Measurements from ENCODE around the gene NOTCH3. TPM values are rescaled to one million over a fixed set of nuclear protein-coding genes. Genes with fewer than 3 reads are reported as not detected.
A peak's percentile ranks its signal among the peaks of the same experiment; 100 is the strongest.

Gene NOTCH3
- 6.9 TPM for total RNA-seq

DNA sequence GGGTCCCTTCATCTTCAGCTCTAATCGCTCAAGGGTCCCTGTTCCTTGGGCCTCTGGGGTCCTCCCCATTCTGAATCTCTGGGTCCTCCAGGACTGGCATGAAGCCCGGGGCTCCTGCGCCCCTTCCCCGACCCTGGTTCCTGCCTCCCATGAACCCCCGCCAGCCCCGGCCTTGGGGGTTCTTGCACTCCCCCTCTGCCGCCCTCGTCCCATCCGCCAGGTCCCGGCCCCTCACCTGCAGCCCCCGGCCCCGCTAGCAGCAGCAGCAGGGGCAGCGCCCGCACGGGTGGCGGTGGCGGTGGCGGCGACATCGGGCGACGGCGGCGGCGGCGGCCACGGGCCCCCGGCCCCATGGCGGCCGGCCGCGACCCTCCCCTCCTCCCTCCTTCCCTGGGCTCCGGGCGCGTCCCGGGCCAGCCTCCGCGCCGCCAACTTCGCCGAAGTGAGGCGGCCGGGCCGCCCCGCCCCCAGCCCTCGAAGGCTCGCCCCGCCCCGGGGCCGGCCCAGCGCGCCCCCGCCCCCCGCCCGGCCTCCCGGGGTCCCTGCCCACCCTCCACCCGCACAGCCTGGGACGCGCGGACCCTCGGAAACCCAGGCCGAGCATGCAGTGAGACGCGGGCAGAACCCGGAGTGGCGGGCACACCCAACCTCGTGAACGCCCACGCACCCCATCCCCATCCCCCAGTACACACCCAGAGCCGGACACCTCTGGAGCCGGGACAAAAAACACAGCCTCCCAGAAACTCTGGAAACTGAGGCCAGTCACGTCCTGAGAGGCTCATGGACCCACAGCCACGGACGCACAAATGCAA is at the start of gene NOTCH3:
Gene NOTCH3 (minus strand): TSS at position 443 of the 812 bp plus-strand sequence. CDS start 90 bp downstream, at position 353.
- DNase-seq (ENCODE audit: low spot score in 2 of 2) (peak in 1 of 2 donors; percentile 56), FAIRE-seq (no peak)

DNA sequence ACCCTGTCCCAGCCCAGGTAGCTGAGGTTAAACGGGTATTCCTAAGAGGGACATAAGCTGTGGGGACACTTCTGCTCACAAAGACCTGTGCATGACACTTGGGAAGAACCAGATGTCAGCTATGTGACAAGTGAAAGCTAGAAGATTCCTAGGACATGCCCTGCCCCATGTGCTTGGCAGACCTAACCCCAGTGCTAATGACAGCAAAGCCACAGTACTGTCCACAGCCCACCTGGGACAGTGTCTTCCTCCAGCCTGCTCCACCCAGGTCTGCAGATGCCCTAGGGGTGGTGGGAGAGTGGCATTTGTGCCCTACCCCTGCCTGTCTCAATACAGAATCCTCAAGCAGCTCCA is 49.8 kb upstream of the NOTCH3 start:
- no peak for FAIRE-seq
- DNase-seq (ENCODE audit: low spot score in 2 of 2), result no peak

- FAIRE-seq, result no peak
Measured at GRCh38 chr19:15249972-15250639, 49.3 kb upstream of the NOTCH3 start.

DNA sequence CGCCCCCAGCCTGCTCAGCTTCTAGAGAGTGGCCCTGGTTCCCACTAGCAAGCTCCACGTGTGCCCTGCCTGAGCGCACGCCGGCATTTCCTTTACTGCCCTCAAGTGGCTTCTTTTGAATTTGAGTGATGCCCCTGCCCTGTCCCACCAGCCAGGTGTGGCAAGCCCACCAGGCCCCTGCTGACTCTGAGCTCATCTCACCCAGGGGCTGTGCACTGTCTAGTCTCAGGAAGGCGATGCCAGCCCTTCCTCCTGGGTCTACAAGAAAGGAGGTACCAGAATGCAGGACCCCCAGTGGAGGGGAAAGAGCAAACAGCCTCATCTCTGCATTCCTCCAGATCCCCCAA is 48.7 kb upstream of the NOTCH3 start:
- no peak for FAIRE-seq
- no peak for DNase-seq (ENCODE audit: low spot score in 2 of 2)

More at GRCh38 chr19:15249972-15250639, 49.3 kb upstream of the NOTCH3 start:
- DNase-seq (ENCODE audit: low spot score in 2 of 2), result no peak

DNA sequence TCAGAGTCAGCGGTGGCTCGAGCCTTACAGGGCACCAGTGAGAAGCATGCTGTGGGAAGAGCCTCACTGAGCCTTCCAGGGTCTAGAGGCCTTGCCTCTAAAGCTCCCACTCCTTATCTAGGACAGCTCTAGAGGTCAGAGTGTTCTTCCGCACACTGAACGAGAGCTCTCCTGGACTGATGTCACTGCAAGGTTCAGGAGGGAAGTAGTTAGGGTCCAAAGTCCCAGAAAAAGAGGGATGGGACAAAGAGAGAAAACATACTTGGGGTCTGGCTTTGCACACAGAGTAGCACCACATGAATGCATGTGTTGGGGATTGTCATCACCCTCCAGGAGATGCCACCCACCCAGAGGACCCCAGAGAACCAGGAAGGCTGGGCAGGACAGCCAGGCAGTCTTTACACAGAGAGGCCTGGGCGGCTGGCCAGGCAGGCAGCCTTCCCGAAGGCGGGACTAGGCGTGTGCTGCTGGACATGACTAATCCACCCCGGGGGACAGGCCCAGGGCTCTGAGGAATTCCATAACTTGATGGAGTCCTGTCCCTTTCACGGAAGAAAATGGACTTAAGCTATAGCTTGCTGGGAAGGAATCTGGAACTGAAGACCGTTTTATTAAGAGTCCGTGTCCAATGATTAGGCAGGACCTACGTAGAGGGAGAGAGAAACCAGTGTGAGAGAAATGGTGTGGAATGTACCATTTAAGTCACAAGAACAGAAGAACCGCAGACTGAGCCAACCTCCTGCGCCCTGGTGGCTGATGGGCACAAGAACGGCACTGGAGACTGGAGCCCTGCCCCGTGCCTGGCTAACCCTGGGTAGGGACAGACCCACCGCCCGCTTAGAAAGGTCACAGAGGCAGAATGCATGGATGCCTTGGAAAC is 48.1 kb upstream of the NOTCH3 start:
- no peak for FAIRE-seq
- peak; percentile 60 to 77 for DNase-seq (ENCODE audit: low spot score in 2 of 2)

- no peak for DNase-seq (ENCODE audit: low spot score in 2 of 2)
- FAIRE-seq, result no peak
Measured at GRCh38 chr19:15248106-15248505, 47.3 kb upstream of the NOTCH3 start.

GRCh38 chr19:15247107-15248014 is 46.6 kb upstream of the NOTCH3 start:
- FAIRE-seq (no peak), DNase-seq (ENCODE audit: low spot score in 2 of 2) (no peak)

GRCh38 chr19:15246198-15246481 is 45.3 kb upstream of the NOTCH3 start:
- no peak for FAIRE-seq
- DNase-seq (ENCODE audit: low spot score in 2 of 2), result no peak

- FAIRE-seq (no peak), DNase-seq (ENCODE audit: low spot score in 2 of 2) (no peak)
Measured at GRCh38 chr19:15245370-15246197, 44.8 kb upstream of the NOTCH3 start.

DNA sequence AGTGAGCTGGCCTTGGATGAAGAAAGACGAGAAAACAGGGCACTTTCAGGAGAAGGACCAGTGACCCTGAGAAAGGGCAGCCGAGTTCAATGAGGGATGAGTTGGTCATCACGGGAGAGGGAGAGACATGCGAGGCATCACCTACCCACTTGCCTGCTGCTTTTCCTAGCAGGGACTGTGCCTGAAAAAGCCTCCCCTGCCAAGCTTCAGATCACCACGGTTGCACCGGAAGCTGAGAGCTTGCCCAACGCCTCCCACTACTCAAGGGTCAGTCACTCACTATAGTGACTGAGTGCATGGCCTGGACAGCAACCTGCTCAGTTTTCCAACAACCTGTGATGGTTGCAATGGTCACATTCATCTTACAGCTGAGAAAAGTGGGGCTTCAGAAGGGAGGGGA is 44.0 kb upstream of the NOTCH3 start:
- no peak for FAIRE-seq
- DNase-seq (ENCODE audit: low spot score in 2 of 2), result no peak

GRCh38 chr19:15244106-15244803 is 43.5 kb upstream of the NOTCH3 start:
- DNase-seq (ENCODE audit: low spot score in 2 of 2), result no peak
- FAIRE-seq, result no peak

GRCh38 chr19:15243236-15243957 is 42.6 kb upstream of the NOTCH3 start:
- no peak for FAIRE-seq
- peak in 1 of 2 donors; percentile 41 for DNase-seq (ENCODE audit: low spot score in 2 of 2)

DNA sequence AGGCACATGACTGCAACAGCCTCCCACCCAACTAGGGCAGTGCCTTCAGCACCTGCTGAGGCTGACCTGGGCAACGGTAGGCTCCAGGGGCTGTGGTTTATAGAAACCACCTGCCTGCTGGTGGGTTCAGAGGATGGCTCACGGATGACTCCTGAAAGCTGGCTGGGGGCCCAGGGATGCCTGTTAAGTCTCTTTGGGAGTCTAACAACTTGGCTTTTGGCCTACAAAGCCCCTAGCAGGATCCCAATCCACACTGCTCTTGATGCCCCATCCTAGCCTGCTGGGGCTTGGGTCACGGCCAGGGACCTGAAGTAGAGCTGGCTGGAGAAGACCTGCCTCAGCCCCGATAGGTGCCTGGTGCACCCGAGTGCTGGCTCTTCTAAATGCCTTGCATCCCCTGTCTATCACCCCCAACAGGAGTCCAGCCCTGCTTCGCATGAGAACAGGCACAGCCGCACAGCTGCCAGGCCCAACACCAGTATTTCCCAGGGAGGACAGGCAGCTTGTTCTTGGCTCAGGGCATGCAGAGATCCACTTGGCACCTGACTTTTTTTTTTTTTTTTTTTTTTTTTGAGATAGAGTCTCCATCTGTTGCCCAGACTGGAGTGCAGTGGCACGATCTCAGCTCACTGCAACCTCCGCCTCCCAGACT is 40.6 kb upstream of the NOTCH3 start:
- DNase-seq (ENCODE audit: low spot score in 2 of 2), result no peak

GRCh38 chr19:15240515-15240914 is 39.7 kb upstream of the NOTCH3 start:
- DNase-seq (ENCODE audit: low spot score in 2 of 2) (no peak), FAIRE-seq (no peak)

More for the DNA sequence above, 40.6 kb upstream of the NOTCH3 start:
- FAIRE-seq, result no peak

DNA sequence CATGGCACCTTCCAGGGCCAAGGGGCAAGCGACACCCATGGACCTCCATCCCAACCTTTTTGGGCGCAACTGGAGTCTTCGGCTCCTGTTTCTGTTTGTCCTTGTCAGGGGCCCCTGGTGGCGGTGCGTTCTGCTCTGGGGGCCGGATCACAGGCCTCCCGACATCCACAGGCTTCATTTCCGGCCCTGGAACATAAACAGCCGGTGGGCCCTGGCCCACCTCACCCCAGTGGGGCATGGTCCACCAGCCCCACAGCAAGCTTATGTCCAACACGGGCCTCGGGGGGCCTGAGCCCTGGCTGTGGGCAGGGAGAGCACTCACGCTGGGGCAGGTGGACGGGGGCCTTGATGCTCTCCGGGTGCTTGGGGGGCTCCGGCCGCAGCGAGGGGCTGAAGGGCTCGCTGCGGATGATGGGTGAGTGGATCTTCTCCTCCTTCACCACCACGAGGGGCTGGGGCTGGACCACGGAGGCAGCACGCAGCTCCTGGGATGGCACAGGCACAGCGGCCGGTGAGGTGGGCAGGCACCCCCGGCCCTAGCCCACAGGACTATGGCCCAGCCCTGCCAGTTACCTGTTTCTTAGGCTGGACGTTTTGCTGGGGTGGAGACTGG is 38.6 kb upstream of the NOTCH3 start:
- FAIRE-seq (no peak), DNase-seq (ENCODE audit: low spot score in 2 of 2) (no peak)

DNA sequence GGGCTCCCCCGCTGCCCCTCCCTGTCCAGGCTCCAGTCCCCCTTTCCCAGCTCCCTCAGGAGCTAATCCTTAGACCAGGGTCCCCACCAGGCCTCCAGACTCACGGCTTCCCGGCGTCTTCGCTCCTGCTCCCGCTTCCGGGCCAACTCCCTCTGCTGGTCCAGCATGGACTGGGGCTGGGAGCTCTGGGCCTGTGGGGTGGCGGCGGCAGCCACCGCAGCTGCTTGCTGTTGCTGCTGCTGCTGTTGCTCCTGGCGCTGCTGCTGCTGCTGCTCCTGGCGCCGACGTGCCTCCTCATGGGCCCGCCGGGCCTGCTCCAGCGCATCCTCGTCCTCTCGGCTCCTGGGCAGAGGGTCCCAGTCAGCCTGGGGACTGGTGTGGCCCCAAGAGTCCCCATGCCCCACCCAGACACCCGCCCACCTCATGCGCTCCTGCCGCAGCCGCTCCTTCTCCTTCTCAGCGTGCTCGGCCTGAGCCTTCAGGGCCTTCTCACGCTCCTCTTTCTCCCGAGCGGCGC is 37.9 kb upstream of the NOTCH3 start:
- FAIRE-seq (no peak), DNase-seq (ENCODE audit: low spot score in 2 of 2) (no peak)

All from frontal cortex (tissue), 4 donors.